Heart left ventricle (tissue), 16 donors: ENCODE results near the gene HYCC1. TPM values are rescaled to one million over a fixed set of nuclear protein-coding genes. Genes with fewer than 3 reads are reported as not detected.
A peak's percentile ranks its signal among the peaks of the same experiment; 100 is the strongest.

Experiments used
- ATAC-seq, 4 donors: fragments of 200-7000 bp; cut with Tn5 transposase; one replicate each; pipeline ENCODE4 v1.9.1; 2020 to 2022; ENCODE audit warnings: moderate library complexity in 4 of 4, mild to moderate bottlenecking in 3 of 4, moderate number of reproducible peaks in 1 of 4
- DNase-seq, 5 donors: peaks; one replicate each; pipeline ENCODE4 v3.0.0-alpha.2; 2020
- H3K27ac ChIP-seq, 12 donors: fragments of 200-600 bp; sonication (generic) in 4 of 12; one replicate each; pipeline versions ENCODE4 v1.5.0 to v1.8.0; 2016 to 2022; ENCODE audit warnings: mild to moderate bottlenecking in 2 of 12
- H3K27me3 ChIP-seq, 9 donors: fragments of 200-600 bp; sonication (generic) in 2 of 9; one replicate each; pipeline versions ENCODE4 v1.5.1 to v1.8.0; 2016 to 2022; ENCODE audit warnings: mild to moderate bottlenecking in 3 of 9
- H3K36me3 ChIP-seq, 9 donors: fragments of 200-600 bp; sonication (generic) in 2 of 9; one replicate each; pipeline versions ENCODE4 v1.5.0 to v1.8.0; 2018 to 2022; ENCODE audit warnings: mild to moderate bottlenecking in 2 of 9
- H3K4me1 ChIP-seq, 12 donors: fragments of 200-600 bp; sonication (generic) in 4 of 12; one replicate each; pipeline versions ENCODE4 v1.5.0 to v1.8.0; 2016 to 2022; ENCODE audit warnings: mild to moderate bottlenecking in 3 of 12
- H3K4me3 ChIP-seq, 12 donors: fragments of 200-600 bp; sonication (generic) in 4 of 12; one replicate each; pipeline versions ENCODE4 v1.5.0 to v1.8.0; 2017 to 2022; ENCODE audit warnings: mild to moderate bottlenecking in 9 of 12, moderate library complexity in 4 of 12
- H3K9me3 ChIP-seq, 12 donors: fragments of 200-600 bp; sonication (generic) in 4 of 12; one replicate each; pipeline versions ENCODE4 v1.5.0 to v1.8.0; 2016 to 2022; ENCODE audit warnings: mild to moderate bottlenecking in 1 of 12
- CTCF ChIP-seq, 12 donors: fragments of 200-600 bp; sonication (generic) in 4 of 12; IDR thresholded peaks; one replicate each; pipeline versions ENCODE4 v1.5.0 to v1.8.0; 2018 to 2022; ENCODE audit warnings: antibody characterized with exemption in 12 of 12, mild to moderate bottlenecking in 5 of 12
- POLR2A ChIP-seq, 2 donors: fragments of 450-650 bp; IDR thresholded peaks; one replicate each; pipeline ENCODE4 v1.6.1; 2017; ENCODE audit warnings: antibody characterized with exemption in 2 of 2, mild to moderate bottlenecking in 2 of 2, moderate library complexity in 2 of 2
- WGBS, 4 donors: extraction: QIAGEN DNeasy Blood & Tissue Kit in 2 of 4; methylation state at CpG; one replicate each; pipeline versions ENCODE4 v1.1.5 to v1.1.7; 2013 to 2018; 5-methylcytosine and 5-hydroxymethylcytosine counted together
- intact Hi-C, 10 donors: fragments of 100-400 bp; cut with DNase I; formaldehyde crosslinking; loops; one replicate each; pipeline versions ENCODE4 v1.11.1 to v1.14.2; 2022
- polyA plus RNA-seq, 2 donors: library from polyadenylated mRNA; stranded (reverse); fragments of 200-250 nt; gene quantifications; one replicate each; pipeline ENCODE4 v1.2.3, GENCODE V29; 2013
- total RNA-seq, 9 donors: library from RNA; depleted of rRNA in 2 of 9; stranded (reverse); fragments of >200 nt in 2 of 9; fragmentation: NEBNext Ultra II Directional in 3 of 9; extraction: Animal tissue kit (Norgen Biotek cat#: 25700) in 3 of 9; gene quantifications; one replicate each; pipeline versions ENCODE4 v1.1.0 to v1.2.4, GENCODE V29; 2016 to 2023
- donor health status: ischemic (EF 13 %, LVEDD 7.1; RV severe dilation, severe dysfunction).
- donor health status: healthy with polysubstance abuse.
- donor health status: DM: no; HTN: yes; CAD: no.
- donor health status: DM: no; HTN: no; CAD: no.
- donor health status: ischemic (EF 25% LVEDD 6.9; RV normal size, moderate dysfunction).
- donor health status: ischemic (EF 25% LVEDD 5.7; RV mildly dilated, moderate dysfunction).
- donor health status: healthy.
- donor health status: DM: yes; HTN: yes; CAD: no.
- donor health status: ischemic (EF 35%, LVEDD 5.7; RV mildly dilated, moderate dysfunction).
- donor health status: nonischemic (EF 11% LVEDD 7.7; RV severe dilation, severe dysfunction).
- donor health status: DM: yes; HTN: yes; CAD: no.
- donor health status: PGD.
- donor health status: ischemic (EF 29% LVEDD 5.4; RV normal size, mild dysfunction).
- donor health status: nonischemic (EF 23%, LVEDD 6.1; RV moderate dilation, normal function).

Gene HYCC1
- total and polyA plus RNA-seq, 11 donors, result 6.1 to 48.2 (median 33.2) TPM

- no peaks in the 10 kb centered on the region for H3K27me3 ChIP-seq
- H3K36me3 ChIP-seq, result peaks cover 0 to 9% (median 5%) of the 10 kb centered on the region in 9 donors
- intact Hi-C loops, result loop anchor here in 1 of 10 donors (10.0 kb wide), 1 partner anchor 69 kb away; no protein-coding TSS in a partner anchor
- DNase-seq (no peak), ATAC-seq (no peak)
- TF ChIP-seq POLR2A (IDR thresholded peaks at IDR 0.05) (no peak), CTCF (IDR thresholded peaks at IDR 0.05) (no peak)
- no peaks in the 10 kb centered on the region for H3K9me3 ChIP-seq
- H3K27ac ChIP-seq, result no peak overlapping the region
- no peak overlapping the region for H3K4me3 ChIP-seq
- 95 to 97% (median 97%) methylated on average over 5 of the region's 5 CpGs for WGBS, 4 donors
- H3K4me1 ChIP-seq, result peaks cover 0 to 11% (median 0%) of the 10 kb centered on the region in 12 donors
Measured at GRCh38 chr7:22985436-22985835, 28.5 kb downstream of the HYCC1 start.

GRCh38 chr7:22983257-22983855 is 30.6 kb downstream of the HYCC1 start:
- intact Hi-C loops, result loop anchor here in 1 of 10 donors (10.0 kb wide), 1 partner anchor 71 kb away; no protein-coding TSS in a partner anchor
- Histone ChIP-seq H3K27ac (no peak overlapping the region), H3K4me3 (no peak overlapping the region), H3K9me3 (no peaks in the 10 kb centered on the region), H3K36me3 (peaks cover 0 to 9% (median 5%) of the 10 kb centered on the region in 9 donors), H3K27me3 (no peaks in the 10 kb centered on the region), H3K4me1 (peaks cover 0 to 9% (median 0%) of the 10 kb centered on the region in 12 donors)
- TF ChIP-seq CTCF (IDR thresholded peaks at IDR 0.05) (no peak), POLR2A (IDR thresholded peaks at IDR 0.05) (no peak)
- ATAC-seq (no peak), DNase-seq (no peak)
- WGBS, 4 donors, result 96 to 97% (median 96%) methylated on average over 6 of the region's 6 CpGs

- 93 to 97% (median 95%) methylated on average over 3 of the region's 3 CpGs for WGBS, 4 donors
- no peak overlapping the region for H3K4me3 ChIP-seq
Measured at GRCh38 chr7:22980422-22980821, 33.5 kb downstream of the HYCC1 start.

More at GRCh38 chr7:22980422-22980821, 33.5 kb downstream of the HYCC1 start:
- peak overlapping the region in 1 of 12 donors; percentile 46 for H3K27ac ChIP-seq
- H3K9me3 ChIP-seq, result no peaks in the 10 kb centered on the region
- intact Hi-C loops, result loop anchor here in 1 of 10 donors (10.0 kb wide), 1 partner anchor 74 kb away; no protein-coding TSS in a partner anchor
- peaks cover 0 to 38% (median 19%) of the 10 kb centered on the region in 9 donors for H3K36me3 ChIP-seq
- TF ChIP-seq CTCF (IDR thresholded peaks at IDR 0.05) (no peak), POLR2A (IDR thresholded peaks at IDR 0.05) (no peak)
- no peaks in the 10 kb centered on the region for H3K27me3 ChIP-seq
- DNase-seq (no peak), ATAC-seq (peak in 1 of 4 donors; percentile 46)
- H3K4me1 ChIP-seq, result peaks cover 0 to 9% (median 0%) of the 10 kb centered on the region in 12 donors
